HG02852 (cell line): Measurements from ENCODE around the gene GRHL1.
"Not testable (repeated sequence)": the region's sequence is repeated elsewhere in the genome, so short reads cannot be mapped to it uniquely, and the experiment has no call there.

Experiments
- ATAC-seq: cut with Tn5 transposase; IDR thresholded peaks from one replicate; pipeline ENCODE4 v1.9.1; 2021; ENCODE audit warnings: mild to moderate bottlenecking, moderate library complexity; ENCODE audit not compliant: unreplicated experiment

GRHL1 gene, protein sequence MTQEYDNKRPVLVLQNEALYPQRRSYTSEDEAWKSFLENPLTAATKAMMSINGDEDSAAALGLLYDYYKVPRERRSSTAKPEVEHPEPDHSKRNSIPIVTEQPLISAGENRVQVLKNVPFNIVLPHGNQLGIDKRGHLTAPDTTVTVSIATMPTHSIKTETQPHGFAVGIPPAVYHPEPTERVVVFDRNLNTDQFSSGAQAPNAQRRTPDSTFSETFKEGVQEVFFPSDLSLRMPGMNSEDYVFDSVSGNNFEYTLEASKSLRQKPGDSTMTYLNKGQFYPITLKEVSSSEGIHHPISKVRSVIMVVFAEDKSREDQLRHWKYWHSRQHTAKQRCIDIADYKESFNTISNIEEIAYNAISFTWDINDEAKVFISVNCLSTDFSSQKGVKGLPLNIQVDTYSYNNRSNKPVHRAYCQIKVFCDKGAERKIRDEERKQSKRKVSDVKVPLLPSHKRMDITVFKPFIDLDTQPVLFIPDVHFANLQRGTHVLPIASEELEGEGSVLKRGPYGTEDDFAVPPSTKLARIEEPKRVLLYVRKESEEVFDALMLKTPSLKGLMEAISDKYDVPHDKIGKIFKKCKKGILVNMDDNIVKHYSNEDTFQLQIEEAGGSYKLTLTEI

GRCh38 chr2:9951522-9952285 lies at the start of gene GRHL1:
Gene GRHL1 (plus strand): TSS chr2:9951693. CDS start chr2:9951834, 141 bp downstream.
- peak; percentile 95 for ATAC-seq

- ATAC-seq, result no peak
Measured at GRCh38 chr2:9905413-9905812, 46.1 kb upstream of the GRHL1 start.

- ATAC-seq, result no peak
Measured at GRCh38 chr2:9907402-9907801, 44.1 kb upstream of the GRHL1 start.

DNA sequence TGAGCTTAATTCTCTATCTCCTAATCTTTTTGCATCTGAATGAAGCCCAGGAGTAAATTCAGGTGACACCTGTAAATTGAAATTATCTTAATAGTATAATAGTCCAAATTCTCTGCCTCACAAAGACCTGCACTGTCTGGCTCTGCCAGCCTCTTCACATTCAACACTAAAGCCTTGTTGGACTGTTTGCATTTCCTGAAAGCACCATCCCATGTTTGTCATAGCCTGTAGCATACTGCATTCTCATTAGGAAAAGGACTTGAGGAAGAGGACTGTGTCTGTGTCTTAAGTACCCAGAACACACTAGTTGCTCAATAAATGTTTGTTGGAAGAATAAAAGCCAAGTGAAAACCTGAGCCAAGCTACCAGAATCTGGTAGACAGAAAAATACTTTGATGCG lies 42.9 kb upstream of the GRHL1 start:
- ATAC-seq, result no peak

- ATAC-seq, result no peak
Measured at GRCh38 chr2:9909106-9909505, 42.4 kb upstream of the GRHL1 start.

DNA sequence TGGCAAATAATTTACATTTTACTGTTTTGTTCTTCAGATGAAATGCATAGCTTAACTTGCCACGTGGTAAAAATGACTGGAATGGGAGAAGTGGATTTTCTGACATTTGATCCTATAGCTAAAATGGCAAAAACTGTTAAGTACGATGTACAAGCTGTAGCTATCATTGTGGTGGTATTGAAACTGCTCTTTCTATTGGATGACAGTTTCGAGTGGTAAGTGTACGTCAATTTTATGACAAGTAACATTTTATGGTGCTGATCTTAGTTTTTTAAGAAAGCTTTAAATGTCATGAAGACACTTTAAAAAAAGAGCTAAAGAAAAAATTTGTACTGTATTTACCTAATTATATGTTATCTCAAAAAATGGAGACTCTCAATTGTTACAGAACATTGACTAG lies 40.8 kb upstream of the GRHL1 start:
- no peak for ATAC-seq

DNA sequence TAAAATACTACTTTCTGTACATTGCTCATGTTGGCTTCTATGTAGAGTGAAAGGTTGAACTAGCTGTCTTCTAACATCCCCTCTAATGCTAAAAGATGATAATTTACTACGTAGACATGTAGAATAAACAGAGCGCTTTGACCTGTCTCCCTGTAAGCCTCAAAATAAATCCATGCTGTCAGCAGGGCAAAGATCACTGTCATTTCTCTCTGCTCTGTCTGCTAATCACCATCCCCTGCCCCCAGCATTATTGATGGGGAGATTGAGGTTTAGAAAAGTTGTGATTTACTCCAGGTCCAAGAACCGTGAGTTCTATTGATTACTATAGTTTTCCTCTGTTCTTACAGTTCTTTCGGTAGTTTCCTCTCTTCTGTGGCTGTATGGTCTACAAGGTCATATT lies 39.0 kb upstream of the GRHL1 start:
- ATAC-seq, result no peak

GRCh38 chr2:9914384-9915065 lies 37.0 kb upstream of the GRHL1 start:
- ATAC-seq, result peak; percentile 100

- no peak for ATAC-seq
Measured at GRCh38 chr2:9918275-9918674, 33.2 kb upstream of the GRHL1 start.

DNA sequence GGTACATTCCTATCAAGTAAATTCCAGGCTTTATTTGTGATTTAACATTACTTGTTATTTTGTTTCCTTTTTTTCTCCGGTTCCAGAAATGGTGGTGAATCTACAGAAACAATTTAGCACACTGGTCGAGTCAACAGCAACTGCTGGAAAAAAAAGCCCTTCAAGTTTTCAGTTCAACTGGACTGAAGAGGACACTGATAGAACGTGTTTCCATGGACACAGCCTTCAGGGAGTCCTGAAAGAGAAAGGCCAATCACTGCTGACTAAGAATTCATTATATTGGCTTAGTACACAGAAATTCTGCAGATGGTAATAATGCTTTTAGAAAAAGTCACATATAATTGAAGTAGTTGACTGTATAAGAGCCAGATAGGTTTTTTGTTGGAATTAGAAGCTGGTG lies 32.0 kb upstream of the GRHL1 start:
- no peak for ATAC-seq

DNA sequence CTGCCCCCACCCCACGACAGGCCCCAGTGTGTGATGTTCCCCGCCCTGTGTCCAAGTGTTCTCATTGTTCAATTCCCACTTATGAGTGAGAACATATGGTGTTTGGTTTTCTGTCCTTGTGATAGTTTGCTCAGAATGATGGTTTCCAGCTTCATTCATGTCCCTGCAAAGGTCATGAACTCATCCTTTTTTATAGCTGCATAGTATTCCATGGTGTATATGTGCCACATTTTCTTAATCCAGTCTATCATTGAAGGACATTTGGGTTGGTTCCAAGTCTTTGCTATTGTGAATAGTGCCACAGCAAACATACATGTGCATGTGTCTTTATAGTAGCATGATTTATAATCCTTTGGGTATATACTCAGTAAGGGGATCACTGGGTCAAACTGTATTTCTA lies 24.5 kb upstream of the GRHL1 start:
- not testable (repeated sequence) for ATAC-seq

DNA sequence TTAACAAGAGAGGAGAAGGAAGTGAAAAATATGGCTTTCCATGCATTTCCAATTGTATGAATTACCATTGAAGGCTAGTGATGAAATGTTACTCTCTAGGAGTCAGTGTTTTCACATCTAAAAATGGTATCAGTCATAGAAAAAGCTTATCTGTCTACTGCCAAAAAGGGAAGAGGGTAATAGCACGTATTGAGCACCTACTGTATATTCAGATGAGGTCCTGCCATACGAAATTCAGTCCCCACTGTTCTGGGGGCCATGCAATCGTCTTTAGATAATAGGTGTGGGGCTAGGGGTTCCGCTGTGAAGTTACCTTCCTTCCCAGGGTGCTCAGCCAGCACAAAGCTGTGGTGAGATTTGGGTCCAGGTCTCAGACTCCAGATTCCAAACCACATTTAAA lies 14.2 kb upstream of the GRHL1 start:
- no peak for ATAC-seq

GRCh38 chr2:9937968-9938367 lies 13.5 kb upstream of the GRHL1 start:
- ATAC-seq, result no peak

- ATAC-seq, result no peak
Measured at GRCh38 chr2:9939587-9940485, 11.7 kb upstream of the GRHL1 start.

DNA sequence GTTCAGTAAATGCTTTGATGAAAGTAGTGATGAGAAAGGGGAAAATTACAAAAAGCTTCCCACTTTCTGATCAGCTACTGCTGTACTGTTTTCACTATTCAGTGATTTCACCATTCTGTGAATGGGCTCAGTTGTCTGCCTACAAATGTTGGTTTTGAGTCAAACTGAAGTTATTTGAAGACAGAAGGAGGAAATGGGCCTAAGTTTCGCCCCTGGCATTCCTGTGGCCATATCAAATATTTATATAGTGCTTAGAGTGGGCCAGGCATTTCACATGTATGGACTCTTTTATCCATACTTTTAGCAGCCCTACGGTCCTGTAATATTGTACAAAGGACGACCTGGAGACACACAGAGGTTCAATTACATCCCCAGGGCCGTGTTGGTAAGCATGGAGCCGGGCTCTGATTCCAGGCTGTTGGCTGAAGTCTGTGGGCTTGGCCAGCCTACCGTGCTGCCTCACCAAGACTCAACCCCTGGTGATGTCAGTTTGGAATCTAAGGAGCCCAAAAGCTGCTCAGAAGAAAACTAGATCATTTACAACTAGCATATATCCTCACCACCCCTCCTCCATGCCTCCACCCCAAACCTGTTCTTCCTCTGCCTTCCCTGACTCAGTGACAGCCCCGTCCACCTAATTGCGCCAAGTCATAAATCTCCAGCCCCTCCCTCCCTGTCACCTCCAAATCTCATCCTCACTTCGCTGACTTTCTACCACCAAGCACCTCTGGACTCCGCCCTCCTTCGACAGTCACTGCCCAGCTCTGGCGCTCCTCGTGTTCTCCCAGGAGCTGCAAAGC lies 10.1 kb upstream of the GRHL1 start:
- ATAC-seq, result no peak

GRCh38 chr2:9941996-9942390 lies 9.5 kb upstream of the GRHL1 start:
- no peak for ATAC-seq

GRCh38 chr2:9944330-9944758 lies 7.1 kb upstream of the GRHL1 start:
- ATAC-seq, result no peak

DNA sequence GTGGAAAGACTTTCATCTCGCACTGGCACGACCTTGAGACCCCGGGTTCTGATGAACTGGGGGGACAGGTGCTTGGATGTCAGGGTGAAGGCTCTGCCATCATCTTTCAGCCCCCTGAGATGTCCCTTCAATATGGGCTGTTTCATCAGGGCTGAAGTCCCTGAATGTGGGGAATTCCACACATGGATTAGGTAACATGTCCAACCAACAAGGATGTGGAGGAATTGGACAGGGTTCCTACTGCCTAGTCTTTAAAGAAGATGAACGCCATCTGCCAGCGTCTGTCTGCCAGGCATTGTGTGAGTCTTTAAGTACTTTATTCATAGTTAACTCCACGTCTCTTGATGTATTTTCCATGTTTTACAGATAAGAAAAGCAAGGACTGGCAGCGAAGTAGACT lies 5.9 kb upstream of the GRHL1 start:
- no peak for ATAC-seq

DNA sequence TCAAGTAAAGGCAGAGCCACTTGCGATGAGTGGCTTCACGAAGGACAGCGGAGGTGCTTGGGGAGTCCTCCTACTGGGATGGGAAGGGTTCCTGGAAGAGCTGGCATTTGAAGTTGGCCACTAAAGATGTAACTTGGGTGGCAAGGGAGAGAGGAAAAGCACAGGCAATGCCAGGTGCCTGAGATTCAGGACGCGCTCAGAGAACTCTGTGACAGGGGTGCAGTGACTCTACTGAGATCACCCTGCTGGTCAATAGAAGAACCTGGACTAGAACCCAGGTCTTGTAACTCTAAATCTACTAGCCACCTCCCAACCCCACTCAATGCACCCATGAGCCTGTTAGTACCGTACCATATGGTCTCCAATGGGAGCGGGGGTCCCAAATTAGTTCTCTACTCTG lies 5.4 kb upstream of the GRHL1 start:
- no peak for ATAC-seq
